H9 (cell line): Measurements from ENCODE around the gene SHB. TPM values are rescaled to one million over a fixed set of nuclear protein-coding genes. Genes with fewer than 3 reads are reported as not detected.

Experiments
- DNase-seq: peaks from one replicate; pipeline ENCODE4 v3.0.0-alpha.2; 2017
- H2AFZ ChIP-seq: one replicate; pipeline ENCODE4 v1.6.1; 2013; ENCODE audit warnings: mild to moderate bottlenecking, low read length, control low read depth, moderate library complexity
- H2AK5ac ChIP-seq: 2 replicates; pipeline ENCODE4 v1.6.1; 2013; ENCODE audit warnings: low read length, control low read depth, mixed read lengths; ENCODE audit not compliant: insufficient read length
- H2BK120ac ChIP-seq: one replicate; pipeline ENCODE4 v1.6.1; 2013; ENCODE audit warnings: low read depth, mild to moderate bottlenecking, low read length, control low read depth, inconsistent platforms; ENCODE audit not compliant: poor library complexity, severe bottlenecking
- H2BK12ac ChIP-seq: 2 replicates; pipeline ENCODE4 v1.6.1; 2013; ENCODE audit warnings: low read length, control low read depth, mixed read lengths, low read depth; ENCODE audit not compliant: insufficient read length
- H2BK15ac ChIP-seq: 2 replicates; pipeline ENCODE4 v1.6.1; 2013; ENCODE audit warnings: low read depth, low read length, control low read depth
- H2BK20ac ChIP-seq: one replicate; pipeline ENCODE4 v1.6.1; 2013; ENCODE audit warnings: low read depth, mild to moderate bottlenecking, low read length, control low read depth, inconsistent platforms; ENCODE audit not compliant: poor library complexity, severe bottlenecking
- H2BK5ac ChIP-seq: 2 replicates; pipeline ENCODE4 v1.6.1; 2013; ENCODE audit warnings: low read length, control low read depth, mixed read lengths; ENCODE audit not compliant: insufficient read length
- H3K14ac ChIP-seq: 2 replicates; pipeline ENCODE4 v1.6.1; 2013; ENCODE audit warnings: low read length, control low read depth; ENCODE audit not compliant: insufficient read depth
- H3K18ac ChIP-seq: 2 replicates; pipeline ENCODE4 v1.6.1; 2013; ENCODE audit warnings: low read depth, mild to moderate bottlenecking, mixed read lengths, low read length, control low read depth; ENCODE audit not compliant: insufficient read length
- H3K23ac ChIP-seq: 2 replicates; pipeline ENCODE4 v1.6.1; 2013; ENCODE audit warnings: low read length, control low read depth, mixed read lengths, low read depth; ENCODE audit not compliant: insufficient read length
- H3K23me2 ChIP-seq: 2 replicates; pipeline ENCODE4 v1.6.1; 2013; ENCODE audit warnings: low read depth, mild to moderate bottlenecking, mixed read lengths, low read length, control low read depth; ENCODE audit not compliant: insufficient read length, poor library complexity, severe bottlenecking
- H3K27ac ChIP-seq: 2 replicates; pipeline ENCODE4 v1.5.1; 2013; ENCODE audit warnings: low read length, control low read depth, mixed read lengths, low read depth; ENCODE audit not compliant: insufficient read length
- H3K27me3 ChIP-seq: 2 replicates; pipeline ENCODE4 v1.6.1; 2013; ENCODE audit warnings: low read length, control low read depth, inconsistent platforms; ENCODE audit not compliant: insufficient read depth
- H3K4ac ChIP-seq: 2 replicates; pipeline ENCODE4 v1.6.1; 2013; ENCODE audit warnings: low read depth, mild to moderate bottlenecking, control low read depth, inconsistent platforms, low read length, moderate library complexity
- H3K4me1 ChIP-seq: 2 replicates; pipeline ENCODE4 v1.6.1; 2013; ENCODE audit warnings: low read length, control low read depth, inconsistent platforms; ENCODE audit not compliant: insufficient read depth
- H3K4me2 ChIP-seq: 2 replicates; pipeline ENCODE4 v1.6.1; 2013; ENCODE audit warnings: low read length, control low read depth, mixed read lengths; ENCODE audit not compliant: insufficient read length, insufficient read depth
- H3K56ac ChIP-seq: 2 replicates; pipeline ENCODE4 v1.6.1; 2013; ENCODE audit warnings: low read depth, mild to moderate bottlenecking, mixed read lengths, low read length, control low read depth; ENCODE audit not compliant: insufficient read length
- H3K79me1 ChIP-seq: 2 replicates; pipeline ENCODE4 v1.6.1; 2013; ENCODE audit warnings: low read depth, mild to moderate bottlenecking, moderate library complexity, low read length, control low read depth, inconsistent platforms; ENCODE audit not compliant: insufficient read depth, poor library complexity, severe bottlenecking
- H3K79me2 ChIP-seq: 2 replicates; pipeline ENCODE4 v1.6.1; 2013; ENCODE audit warnings: low read length, control low read depth, inconsistent platforms; ENCODE audit not compliant: insufficient read depth
- H3K9ac ChIP-seq: 2 replicates; pipeline ENCODE4 v1.6.1; 2013; ENCODE audit warnings: low read length, control low read depth, mixed read lengths; ENCODE audit not compliant: insufficient read length; ENCODE audit errors: extremely low read depth
- H3K9me3 ChIP-seq: one replicate; pipeline ENCODE4 v1.6.1; 2013; ENCODE audit warnings: low read depth, low read length, inconsistent platforms; ENCODE audit not compliant: control insufficient read depth
- H3T11ph ChIP-seq: one replicate; pipeline ENCODE4 v1.6.1; 2013; ENCODE audit warnings: mild to moderate bottlenecking, low read length, control low read depth, inconsistent platforms
- H4K20me1 ChIP-seq: one replicate; pipeline ENCODE4 v1.6.1; 2013; ENCODE audit not compliant: control insufficient read depth, insufficient read length, insufficient read depth
- H4K5ac ChIP-seq: 2 replicates; pipeline ENCODE4 v1.6.1; 2013; ENCODE audit warnings: low read depth, mild to moderate bottlenecking, mixed read lengths, low read length, control low read depth; ENCODE audit not compliant: insufficient read length
- H4K8ac ChIP-seq: replicated peaks from 2 replicates; pipeline ENCODE4 v1.6.1; 2013; ENCODE audit warnings: low read length, control low read depth, mixed read lengths, low read depth; ENCODE audit not compliant: insufficient read length
- H4K91ac ChIP-seq: 2 replicates; pipeline ENCODE4 v1.6.1; 2013; ENCODE audit warnings: low read depth, mild to moderate bottlenecking, moderate library complexity, mixed read lengths, low read length, control low read depth; ENCODE audit not compliant: insufficient read length
- H3K27ac Mint-ChIP-seq, 3 experiments: 2 replicates in 2 of 3; 3 replicates in 1 of 3; pipeline ENCODE4 v1.8.0; 2020 to 2021; ENCODE audit warnings: mixed read lengths in 3 of 3, mild to moderate bottlenecking in 1 of 3, moderate library complexity in 1 of 3
- H3K27me3 Mint-ChIP-seq: 2 replicates; pipeline ENCODE4 v1.8.0; 2021; ENCODE audit warnings: low read depth, mild to moderate bottlenecking, moderate library complexity, mixed read lengths
- H3K36me3 Mint-ChIP-seq, 3 experiments: 2 replicates in 2 of 3; 3 replicates in 1 of 3; pipeline ENCODE4 v1.8.0; 2020 to 2021; ENCODE audit warnings: low read depth in 3 of 3, mixed read lengths in 3 of 3; ENCODE audit not compliant: insufficient read depth in 1 of 3
- H3K4me1 Mint-ChIP-seq, 2 experiments: 2 replicates each; pipeline ENCODE4 v1.8.0; 2020; ENCODE audit warnings: mixed read lengths in 2 of 2
- H3K4me3 Mint-ChIP-seq, 2 experiments: 2 replicates in 1 of 2; 3 replicates in 1 of 2; pipeline ENCODE4 v1.8.0; 2020 to 2021; ENCODE audit warnings: mild to moderate bottlenecking in 2 of 2, mixed read lengths in 2 of 2, moderate library complexity in 1 of 2
- H3K9me3 Mint-ChIP-seq, 2 experiments: 2 replicates in 1 of 2; 3 replicates in 1 of 2; pipeline ENCODE4 v1.8.0; 2020; ENCODE audit warnings: mild to moderate bottlenecking in 2 of 2, mixed read lengths in 2 of 2, moderate library complexity in 1 of 2
- CTCF ChIP-seq: fragments of 200-600 bp; sonication (generic); conservative IDR thresholded peaks from 3 replicates; pipeline ENCODE4 v1.8.0; 2021; ENCODE audit warnings: antibody characterized with exemption, mild to moderate bottlenecking
- WGBS: extraction: QIAGEN DNeasy Blood & Tissue Kit; methylation state at CpG from one replicate; pipeline ENCODE4 v1.1.7; 2013; ENCODE audit warnings: missing lambda C conversion rate, low lambda C conversion rate, mixed read lengths; ENCODE audit not compliant: insufficient read length; ENCODE audit errors: extremely low coverage; 5-methylcytosine and 5-hydroxymethylcytosine counted together
- total RNA-seq: library from RNA; stranded (reverse); gene quantifications from 2 replicates; pipeline ENCODE4 v1.2.1, GENCODE V29; 2021

Gene SHB
- total RNA-seq, 1 experiment from 2014 or later: 14.6 TPM

GRCh38 chr9:37995348-37995737 lies 73.7 kb downstream of the SHB start:
- H3K4me3 Mint-ChIP-seq: no peak overlapping the region
- Histone ChIP-seq H3K18ac (no peak overlapping the region), H3K4ac (no peak overlapping the region), H3K4me1 (no peaks in the 10 kb centered on the region), H2BK120ac (no peak overlapping the region), H3K14ac (no peak overlapping the region), H3K56ac (no peak overlapping the region), H2BK12ac (no peak overlapping the region), H2BK5ac (no peak overlapping the region), H3K23me2 (no peaks in the 10 kb centered on the region), H3K27ac (no peak overlapping the region), H3K9me3 (no peaks in the 10 kb centered on the region), H3K79me1 (no peaks in the 10 kb centered on the region), H2AFZ (no peak overlapping the region), H4K91ac (no peak overlapping the region), H3T11ph (no peak overlapping the region), H2AK5ac (no peak overlapping the region), H4K20me1 (no peaks in the 10 kb centered on the region), H2BK20ac (no peak overlapping the region), H3K23ac (no peak overlapping the region), H3K9ac (no peak overlapping the region), H2BK15ac (no peak overlapping the region), H3K79me2 (no peaks in the 10 kb centered on the region), H3K4me2 (no peak overlapping the region), H4K5ac (no peak overlapping the region), H3K27me3 (no peaks in the 10 kb centered on the region), H4K8ac (no peak overlapping the region)
- H3K27ac Mint-ChIP-seq: no peak overlapping the region; a peak in 1 of 7 replicates
- DNase-seq: no peak
- no peaks in the 10 kb centered on the region for H3K27me3 Mint-ChIP-seq
- TF ChIP-seq CTCF: no peak
- WGBS: no CpG with 5 or more reads among the region's 6 CpGs
- peaks cover 11 to 25% of the 10 kb centered on the region in 2 experiments for H3K4me1 Mint-ChIP-seq
- H3K36me3 Mint-ChIP-seq: no peaks in the 10 kb centered on the region
- H3K9me3 Mint-ChIP-seq: no peaks in the 10 kb centered on the region
